Fibroblast of villous mesenchyme (primary cell): Measurements from ENCODE around the gene CNOT2. TPM values are rescaled to one million over a fixed set of nuclear protein-coding genes. Genes with fewer than 3 reads are reported as not detected.
"Not testable (repeated sequence)": the region's sequence is repeated elsewhere in the genome, so short reads cannot be mapped to it uniquely, and the experiment has no call there.

ENCODE experiments used
- DNase-seq: peaks from one replicate; pipeline ENCODE4 v3.0.0-alpha.2; 2010; ENCODE audit warnings: low read depth
- H3K4me3 ChIP-seq: 2 replicates; pipeline ENCODE4 v1.5.1; 2011; ENCODE audit warnings: low read depth, mild to moderate bottlenecking, low read length
- CTCF ChIP-seq: IDR thresholded peaks from 2 replicates; pipeline ENCODE4 v1.5.1; 2012; ENCODE audit warnings: low read depth, mild to moderate bottlenecking, low read length; ENCODE audit not compliant: insufficient read depth
- total RNA-seq: library from RNA; depleted of rRNA; stranded (reverse); fragments of >200 nt; gene quantifications from 2 replicates; pipeline ENCODE4 v1.2.3, GENCODE V29; 2012

CNOT2 gene
- total RNA-seq, 1 donor: 186 TPM

- no peak for TF ChIP-seq CTCF
- DNase-seq: no peak
- H3K4me3 ChIP-seq: no peak overlapping the region
Observed at GRCh38 chr12:70288817-70289216, 45.6 kb downstream of the CNOT2 start.

GRCh38 chr12:70290116-70290515 is 46.9 kb downstream of the CNOT2 start:
- no peak for TF ChIP-seq CTCF

GRCh38 chr12:70292017-70292776 is 49.0 kb downstream of the CNOT2 start:
- no peak for DNase-seq
- TF ChIP-seq CTCF: no peak
- no peak overlapping the region for H3K4me3 ChIP-seq

More at GRCh38 chr12:70290116-70290515, 46.9 kb downstream of the CNOT2 start:
- no peak for DNase-seq
- H3K4me3 ChIP-seq: no peak overlapping the region

- not testable (repeated sequence) for H3K4me3 ChIP-seq, DNase-seq
Observed at GRCh38 chr12:70304684-70305555, 61.7 kb downstream of the CNOT2 start.

GRCh38 chr12:70305794-70306193 is 62.6 kb downstream of the CNOT2 start:
- DNase-seq: no peak
- no peak for TF ChIP-seq CTCF
- H3K4me3 ChIP-seq: no peak overlapping the region

- no peak for TF ChIP-seq CTCF
- H3K4me3 ChIP-seq: no peak overlapping the region
- no peak for DNase-seq
Observed at GRCh38 chr12:70306676-70307075, 63.4 kb downstream of the CNOT2 start.

- DNase-seq: no peak
- no peak overlapping the region for H3K4me3 ChIP-seq
- no peak for TF ChIP-seq CTCF
Observed at GRCh38 chr12:70307868-70308267, 64.6 kb downstream of the CNOT2 start.
